Skeletal muscle tissue (tissue), 4 donors: Measurements from ENCODE around the gene ZFYVE9. TPM values are rescaled to one million over a fixed set of nuclear protein-coding genes. Genes with fewer than 3 reads are reported as not detected.

Source experiments
- H3K27ac ChIP-seq: one replicate; pipeline ENCODE4 v1.7.0; 2013; ENCODE audit warnings: mild to moderate bottlenecking, low read depth, low read length, inconsistent platforms
- H3K27me3 ChIP-seq, 3 donors: one replicate each; pipeline ENCODE4 v1.7.0; 2013; ENCODE audit warnings: low read length in 3 of 3; ENCODE audit not compliant: control insufficient read depth in 3 of 3, insufficient read depth in 3 of 3
- H3K36me3 ChIP-seq, 3 donors: one replicate each; pipeline ENCODE4 v1.7.0; 2013; ENCODE audit warnings: low read length in 3 of 3; ENCODE audit not compliant: control insufficient read depth in 3 of 3, insufficient read depth in 3 of 3
- H3K4me1 ChIP-seq, 3 donors: one replicate each; pipeline ENCODE4 v1.7.0; 2013; ENCODE audit warnings: low read length in 3 of 3, mild to moderate bottlenecking in 3 of 3; ENCODE audit not compliant: control insufficient read depth in 3 of 3, insufficient read depth in 3 of 3
- H3K4me3 ChIP-seq, 3 donors: one replicate each; pipeline ENCODE4 v1.7.0; 2013; ENCODE audit warnings: low read length in 3 of 3
- H3K9ac ChIP-seq, 3 donors: one replicate each; pipeline ENCODE4 v1.7.0; 2013; ENCODE audit warnings: low read length in 3 of 3, mild to moderate bottlenecking in 3 of 3, moderate library complexity in 2 of 3, low read depth in 1 of 3
- H3K9me3 ChIP-seq, 3 donors: one replicate each; pipeline ENCODE4 v1.7.0; 2013; ENCODE audit warnings: low read length in 3 of 3; ENCODE audit not compliant: control insufficient read depth in 3 of 3
- total RNA-seq: library from RNA; depleted of rRNA; stranded (reverse); fragments of >200 nt; gene quantifications from one replicate; pipeline ENCODE4 v1.2.3, GENCODE V29; 2014
- donor health status: Osteomylitis.

Gene ZFYVE9
- total RNA-seq, 1 donor from 2014 or later: 33.9 TPM

- Histone ChIP-seq H3K27me3 (no peaks in the 10 kb centered on the region), H3K36me3 (peaks cover 0 to 2% (median 0%) of the 10 kb centered on the region in 3 donors), H3K4me3 (no peak overlapping the region), H3K9ac (no peak overlapping the region), H3K27ac (no peak overlapping the region), H3K9me3 (no peaks in the 10 kb centered on the region), H3K4me1 (no peaks in the 10 kb centered on the region)
Observed at GRCh38 chr1:52323731-52324130, 181.8 kb downstream of the ZFYVE9 start.

- Histone ChIP-seq H3K9me3 (no peaks in the 10 kb centered on the region), H3K4me1 (no peaks in the 10 kb centered on the region), H3K4me3 (no peak overlapping the region), H3K27me3 (no peaks in the 10 kb centered on the region), H3K36me3 (peaks cover 0 to 2% (median 0%) of the 10 kb centered on the region in 3 donors), H3K9ac (no peak overlapping the region), H3K27ac (no peak overlapping the region)
Observed at GRCh38 chr1:52325786-52326185, 183.9 kb downstream of the ZFYVE9 start.

- Histone ChIP-seq H3K4me3 (no peak overlapping the region), H3K27ac (no peak overlapping the region), H3K4me1 (no peaks in the 10 kb centered on the region), H3K27me3 (no peaks in the 10 kb centered on the region), H3K9ac (no peak overlapping the region), H3K9me3 (no peaks in the 10 kb centered on the region), H3K36me3 (peaks cover 0 to 4% (median 3%) of the 10 kb centered on the region in 3 donors)
Observed at GRCh38 chr1:52328615-52329014, 186.7 kb downstream of the ZFYVE9 start.

GRCh38 chr1:52332411-52332810 lies 190.5 kb downstream of the ZFYVE9 start:
- Histone ChIP-seq H3K27me3 (no peaks in the 10 kb centered on the region), H3K9me3 (no peaks in the 10 kb centered on the region), H3K36me3 (peaks cover 3 to 7% (median 6%) of the 10 kb centered on the region in 3 donors), H3K4me1 (peaks cover 0 to 4% (median 0%) of the 10 kb centered on the region in 3 donors), H3K27ac (no peak overlapping the region), H3K4me3 (no peak overlapping the region), H3K9ac (no peak overlapping the region)

- no peak overlapping the region for H3K4me3 ChIP-seq
- H3K4me1 ChIP-seq: peaks cover 0 to 4% (median 0%) of the 10 kb centered on the region in 3 donors
- H3K27me3 ChIP-seq: no peaks in the 10 kb centered on the region
- H3K36me3 ChIP-seq: peaks cover 15 to 22% (median 17%) of the 10 kb centered on the region in 3 donors
- no peaks in the 10 kb centered on the region for H3K9me3 ChIP-seq
- H3K27ac ChIP-seq: no peak overlapping the region
- no peak overlapping the region for H3K9ac ChIP-seq
Observed at GRCh38 chr1:52334906-52335528, 193.1 kb downstream of the ZFYVE9 start.

- no peaks in the 10 kb centered on the region for H3K9me3 ChIP-seq
- H3K36me3 ChIP-seq: peaks cover 17 to 25% (median 24%) of the 10 kb centered on the region in 3 donors
- no peak overlapping the region for H3K9ac ChIP-seq
- H3K27ac ChIP-seq: no peak overlapping the region
- no peaks in the 10 kb centered on the region for H3K27me3 ChIP-seq
- peaks cover 0 to 4% (median 0%) of the 10 kb centered on the region in 3 donors for H3K4me1 ChIP-seq
- H3K4me3 ChIP-seq: no peak overlapping the region
Observed at GRCh38 chr1:52337439-52337838, 195.6 kb downstream of the ZFYVE9 start.

GRCh38 chr1:52341655-52342260 lies 199.9 kb downstream of the ZFYVE9 start:
- H3K9ac ChIP-seq: no peak overlapping the region
- H3K36me3 ChIP-seq: peaks cover 12 to 33% (median 31%) of the 10 kb centered on the region in 3 donors
- H3K4me1 ChIP-seq: no peaks in the 10 kb centered on the region
- H3K27me3 ChIP-seq: no peaks in the 10 kb centered on the region
- no peak overlapping the region for H3K4me3 ChIP-seq
- no peaks in the 10 kb centered on the region for H3K9me3 ChIP-seq
- no peak overlapping the region for H3K27ac ChIP-seq

- Histone ChIP-seq H3K27me3 (no peaks in the 10 kb centered on the region), H3K27ac (no peak overlapping the region), H3K4me1 (no peaks in the 10 kb centered on the region), H3K9ac (no peak overlapping the region), H3K4me3 (no peak overlapping the region), H3K36me3 (peaks cover 5 to 26% (median 25%) of the 10 kb centered on the region in 3 donors), H3K9me3 (no peaks in the 10 kb centered on the region)
Observed at GRCh38 chr1:52343979-52344378, 202.1 kb downstream of the ZFYVE9 start.

GRCh38 chr1:52345252-52345651 lies 203.4 kb downstream of the ZFYVE9 start:
- Histone ChIP-seq H3K9me3 (no peaks in the 10 kb centered on the region), H3K4me1 (no peaks in the 10 kb centered on the region), H3K4me3 (no peak overlapping the region), H3K27ac (no peak overlapping the region), H3K27me3 (no peaks in the 10 kb centered on the region), H3K36me3 (peaks cover 4 to 18% (median 13%) of the 10 kb centered on the region in 3 donors), H3K9ac (no peak overlapping the region)

- H3K27me3 ChIP-seq: no peaks in the 10 kb centered on the region
- no peaks in the 10 kb centered on the region for H3K9me3 ChIP-seq
- H3K4me3 ChIP-seq: no peak overlapping the region
- peaks cover 5 to 16% (median 15%) of the 10 kb centered on the region in 3 donors for H3K36me3 ChIP-seq
- no peaks in the 10 kb centered on the region for H3K4me1 ChIP-seq
- no peak overlapping the region for H3K9ac ChIP-seq
- no peak overlapping the region for H3K27ac ChIP-seq
Observed at GRCh38 chr1:52346653-52347052, 204.8 kb downstream of the ZFYVE9 start.
